Measurements from ENCODE around the gene LRP1B. TPM values are rescaled to one million over a fixed set of nuclear protein-coding genes. Genes with fewer than 3 reads are reported as not detected.
"Not testable (repeated sequence)": the region's sequence is repeated elsewhere in the genome, so short reads cannot be mapped to it uniquely, and the experiment has no call there.

LRP1B gene
- total RNA-seq, 1 experiment from 2014 or later, result not detected

DNA sequence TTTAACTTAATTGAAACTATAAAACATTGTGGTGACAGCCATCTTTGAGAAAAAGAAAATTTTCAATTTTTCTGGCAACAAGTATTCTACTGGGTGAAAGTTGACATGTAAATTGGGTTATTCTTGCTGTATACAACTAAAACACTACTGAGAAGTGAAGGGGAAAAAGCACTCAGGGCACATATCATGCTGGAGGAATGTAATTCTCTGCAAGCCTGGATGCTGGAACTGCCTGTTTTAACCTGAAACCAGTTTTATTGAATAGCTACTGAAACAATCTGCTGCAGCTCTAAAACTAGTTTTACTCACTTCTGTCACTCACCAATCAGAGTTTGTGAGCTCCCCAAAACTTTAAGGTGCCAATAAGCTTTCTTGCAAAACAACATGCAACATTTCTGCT is 1136.0 kb downstream of the LRP1B start:
- DNase-seq (ENCODE audit: low spot score), result no peak
- in situ Hi-C loops (cut with HindIII; ENCODE audit: low sequenced_read_pairs), result no loop called here

DNA sequence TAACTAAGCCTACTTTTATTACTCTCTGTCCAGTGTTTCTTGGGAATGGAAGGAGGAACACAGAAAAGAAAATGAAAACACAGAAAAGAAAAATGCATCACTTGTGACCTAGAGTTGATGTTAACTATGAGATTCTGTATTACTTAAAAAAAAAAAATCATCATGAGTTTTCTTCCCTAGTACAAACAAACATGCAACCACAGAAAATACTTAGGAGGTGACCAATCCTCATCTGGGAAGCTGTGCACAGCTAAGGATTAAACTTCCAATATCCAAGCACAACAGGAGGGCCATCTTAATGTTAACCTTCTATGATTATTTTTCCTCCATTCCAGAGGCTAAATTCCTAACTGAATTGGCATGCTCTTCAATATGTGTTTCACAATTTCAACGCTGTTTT is 1140.4 kb downstream of the LRP1B start:
- no peak for DNase-seq (ENCODE audit: low spot score)
- in situ Hi-C loops (cut with HindIII; ENCODE audit: low sequenced_read_pairs), result no loop called here

DNA sequence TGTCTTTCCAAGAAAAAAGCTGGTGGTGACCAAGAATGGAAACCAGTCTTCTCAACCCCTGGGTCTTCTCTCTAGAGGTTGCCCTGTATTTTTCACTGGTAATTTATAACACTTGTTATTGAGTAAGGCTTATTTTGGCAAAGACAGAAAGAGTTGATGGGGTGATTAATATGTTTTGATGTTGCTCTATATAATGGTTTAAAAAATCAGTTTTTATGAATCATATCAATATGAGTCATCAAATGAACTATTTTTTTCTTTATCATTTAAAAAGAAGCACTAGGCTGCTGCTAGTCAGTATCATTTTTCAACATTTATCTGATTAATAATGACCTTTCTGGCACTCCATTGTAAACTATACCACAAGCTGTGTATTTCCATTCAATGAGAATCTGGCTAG is 1142.2 kb downstream of the LRP1B start:
- DNase-seq (ENCODE audit: low spot score), result no peak
- in situ Hi-C loops (cut with HindIII; ENCODE audit: low sequenced_read_pairs), result no loop called here

DNA sequence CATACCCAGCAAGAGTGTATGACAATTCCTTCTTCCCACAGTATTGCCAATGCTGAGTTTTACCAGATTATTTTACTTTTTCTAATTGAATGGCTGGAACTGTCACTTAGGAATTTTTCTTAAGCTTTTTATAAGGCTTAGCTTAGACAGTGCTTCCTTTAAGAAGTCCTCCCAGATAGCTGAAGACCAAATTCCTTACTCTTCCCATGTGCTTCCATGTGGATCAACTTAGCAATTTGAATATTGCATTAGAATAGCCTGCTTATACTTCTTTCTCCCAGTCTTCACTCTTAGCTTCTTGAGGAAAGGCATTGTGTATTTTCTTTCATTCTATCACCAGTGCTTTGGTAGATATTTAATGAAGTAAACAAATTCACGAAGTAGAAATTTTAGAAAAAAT is 1144.4 kb downstream of the LRP1B start:
- in situ Hi-C loops (cut with HindIII; ENCODE audit: low sequenced_read_pairs), result no loop called here
- no peak for DNase-seq (ENCODE audit: low spot score)

DNA sequence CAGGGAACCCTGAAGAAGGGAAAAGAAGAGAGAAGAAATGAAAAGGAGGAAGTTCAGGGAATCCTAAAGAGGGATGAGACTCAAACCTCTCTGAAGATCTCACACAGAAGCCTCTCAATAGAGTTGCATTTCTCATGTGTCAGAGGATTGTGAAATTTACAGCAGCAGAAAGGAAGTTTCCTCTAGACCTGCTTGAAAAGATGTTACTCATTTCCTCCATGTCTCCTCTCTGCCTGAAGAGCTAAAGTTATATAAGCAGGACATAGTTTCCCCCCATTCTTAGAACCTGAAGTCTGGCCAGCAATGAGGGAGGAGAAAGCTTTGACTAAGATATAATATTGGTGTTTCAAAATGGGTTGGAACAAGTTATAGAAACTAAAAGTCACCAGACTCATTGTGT is 1155.6 kb downstream of the LRP1B start:
- in situ Hi-C loops (cut with HindIII; ENCODE audit: low sequenced_read_pairs), result no loop called here

DNA sequence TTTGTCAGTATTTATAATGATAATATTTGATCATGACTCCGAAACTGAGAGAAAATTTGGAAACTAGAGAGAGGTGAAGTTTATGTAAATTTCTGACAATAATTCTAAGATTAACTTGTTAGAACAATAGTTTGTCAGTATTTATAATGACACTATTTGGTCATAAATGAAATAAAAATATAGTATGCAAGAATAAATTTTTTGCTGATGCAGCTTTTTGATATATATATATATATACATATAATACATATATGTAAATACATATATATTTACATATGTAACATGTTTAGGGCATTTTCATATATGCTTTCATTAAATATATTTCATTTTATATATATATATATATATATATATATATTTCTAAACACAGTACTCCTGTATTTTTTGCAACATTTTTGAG is 1158.1 kb downstream of the LRP1B start:
- DNase-seq (ENCODE audit: low spot score), result no peak
- in situ Hi-C loops (cut with HindIII; ENCODE audit: low sequenced_read_pairs), result no loop called here

More for the DNA sequence above, 1155.6 kb downstream of the LRP1B start:
- no peak for DNase-seq (ENCODE audit: low spot score)

DNA sequence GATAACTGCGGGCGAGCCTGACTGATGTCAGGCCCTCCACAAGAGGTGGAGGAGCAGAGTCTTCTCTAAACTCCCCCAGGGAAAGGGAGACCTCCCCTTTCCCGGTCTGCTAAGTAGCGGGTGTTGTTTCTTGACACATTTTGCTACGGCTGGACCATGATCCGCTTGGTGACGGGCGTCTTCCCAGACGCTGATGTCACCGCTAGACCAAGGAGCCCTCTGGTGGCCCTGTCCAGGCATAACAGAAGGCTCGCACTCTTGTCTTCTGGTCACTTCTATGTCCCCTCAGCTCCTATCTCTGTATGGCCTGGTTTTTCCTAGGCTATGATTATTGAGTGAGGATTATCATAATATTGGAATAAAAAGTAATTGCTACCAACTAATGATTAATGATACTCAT is 1166.5 kb downstream of the LRP1B start:
- in situ Hi-C loops (cut with HindIII; ENCODE audit: low sequenced_read_pairs); DNase-seq (ENCODE audit: low spot score): not testable (repeated sequence)

DNA sequence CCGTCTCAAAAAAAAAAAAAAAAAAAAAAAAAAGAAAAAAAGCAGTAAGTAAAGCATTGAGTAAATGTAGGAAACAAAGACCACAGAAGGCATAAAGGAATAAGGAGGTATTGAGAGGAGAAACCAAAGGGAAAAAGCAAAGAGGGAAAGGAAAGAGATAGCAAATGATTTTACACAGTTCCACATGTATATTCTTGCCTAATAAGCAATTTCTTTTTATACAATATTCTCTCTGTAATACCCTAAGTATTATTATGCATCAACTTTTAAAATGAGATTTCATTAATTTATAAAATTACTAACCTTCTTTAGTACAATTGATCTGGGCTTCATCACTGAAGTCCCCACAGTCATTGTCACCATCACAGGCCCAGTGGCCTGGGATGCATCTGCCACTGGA is 1180.9 kb downstream of the LRP1B start:
- DNase-seq (ENCODE audit: low spot score), result no peak
- in situ Hi-C loops (cut with HindIII; ENCODE audit: low sequenced_read_pairs), result no loop called here

DNA sequence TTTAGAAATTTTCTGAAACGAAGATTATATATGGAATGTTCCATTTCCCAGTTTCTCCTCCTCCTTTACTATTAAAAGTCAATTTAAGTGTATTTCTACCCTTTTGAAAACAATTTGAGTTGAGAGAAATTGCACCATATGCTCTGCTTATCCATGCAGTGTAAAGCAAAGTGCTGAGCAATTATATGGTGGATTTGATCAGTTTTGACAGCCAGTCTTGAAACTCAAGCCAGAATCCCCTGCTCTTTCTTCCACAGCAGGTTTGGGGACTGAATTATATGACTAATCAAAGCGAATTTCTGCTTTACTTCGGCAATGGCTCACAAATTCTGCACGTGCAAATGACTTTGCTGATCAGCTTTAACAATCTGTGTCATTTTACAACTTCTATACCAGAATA is 1183.6 kb downstream of the LRP1B start:
- DNase-seq (ENCODE audit: low spot score), result peak; percentile 67
- in situ Hi-C loops (cut with HindIII; ENCODE audit: low sequenced_read_pairs), result no loop called here

DNA sequence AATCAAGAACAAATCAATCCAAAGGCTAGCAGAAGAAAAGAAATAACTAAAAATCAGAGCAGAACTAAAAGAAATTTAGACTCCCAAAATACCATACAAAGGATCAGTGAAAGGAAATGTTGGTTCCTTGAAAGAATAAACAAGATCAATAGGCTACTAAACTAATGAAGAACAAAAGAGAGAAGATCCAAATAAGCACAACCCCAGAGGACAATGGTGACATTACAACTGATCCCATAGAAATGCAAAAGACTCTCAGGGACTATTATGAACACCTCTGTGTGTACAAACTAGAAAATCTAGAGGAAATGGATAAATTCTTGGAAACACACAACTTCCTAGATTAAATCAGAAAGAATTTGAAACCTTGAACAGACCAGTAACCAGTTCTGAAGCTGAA is 1186.9 kb downstream of the LRP1B start:
- in situ Hi-C loops (cut with HindIII; ENCODE audit: low sequenced_read_pairs), result no loop called here
- DNase-seq (ENCODE audit: low spot score), result no peak

DNA sequence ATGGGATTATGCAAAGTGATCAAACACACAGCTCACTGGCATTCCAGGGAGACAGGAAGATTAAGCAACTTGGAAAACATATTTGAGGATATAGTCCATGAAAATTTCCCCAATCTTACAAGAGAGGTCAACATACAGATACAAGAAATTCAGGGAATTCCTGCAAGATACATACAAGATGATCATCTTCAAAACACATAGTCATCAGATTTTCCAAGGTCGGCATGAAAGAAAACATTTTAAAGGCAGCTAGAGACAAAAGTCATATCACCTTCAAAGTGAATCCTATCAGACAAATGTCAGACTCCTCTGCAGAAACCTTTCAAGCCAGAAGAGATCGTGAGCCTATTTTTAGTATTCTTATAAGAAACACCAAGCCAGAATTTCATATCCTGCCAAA is 1188.5 kb downstream of the LRP1B start:
- DNase-seq (ENCODE audit: low spot score), result no peak
- in situ Hi-C loops (cut with HindIII; ENCODE audit: low sequenced_read_pairs), result no loop called here

DNA sequence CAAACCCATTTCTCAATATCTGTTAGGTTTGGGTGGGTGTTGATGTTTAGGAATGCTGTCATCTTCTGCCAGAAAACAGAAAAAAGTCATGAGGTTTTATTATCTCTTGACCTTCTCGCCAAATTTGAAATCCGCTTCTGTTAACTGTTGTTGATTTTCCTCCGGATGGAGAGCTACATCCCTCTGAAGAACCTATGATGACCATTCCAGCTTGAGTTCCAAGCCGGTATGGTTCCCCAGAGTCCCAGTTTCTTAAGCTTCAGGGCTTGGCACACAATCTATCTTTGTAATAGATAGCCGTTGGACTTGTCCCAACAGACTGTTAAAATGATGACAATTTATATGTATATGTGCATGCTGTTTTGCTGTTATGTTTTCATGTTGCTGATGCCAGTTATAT is 1201.0 kb downstream of the LRP1B start:
- in situ Hi-C loops (cut with HindIII; ENCODE audit: low sequenced_read_pairs), result no loop called here
- DNase-seq (ENCODE audit: low spot score), result peak; percentile 15

DNA sequence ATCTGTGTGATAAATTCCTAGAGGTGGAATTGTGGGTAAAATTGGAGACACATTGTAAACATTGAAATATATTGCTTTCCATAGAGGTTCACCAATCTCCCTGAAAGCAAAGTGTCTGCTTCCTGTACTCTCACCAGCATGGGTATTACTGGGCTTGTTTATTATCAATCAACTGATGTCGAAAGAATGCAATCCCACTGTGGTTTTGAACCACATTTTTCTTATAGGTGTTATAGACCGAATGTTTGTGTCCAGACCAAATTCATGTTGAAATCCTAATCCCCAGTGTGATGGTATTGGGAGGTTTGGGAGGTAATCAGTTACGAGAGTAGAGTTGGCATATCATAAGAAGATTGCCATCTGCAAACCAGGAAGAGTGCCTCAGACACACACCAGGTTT is 1212.4 kb downstream of the LRP1B start:
- in situ Hi-C loops (cut with HindIII; ENCODE audit: low sequenced_read_pairs), result no loop called here
- no peak for DNase-seq (ENCODE audit: low spot score)

DNA sequence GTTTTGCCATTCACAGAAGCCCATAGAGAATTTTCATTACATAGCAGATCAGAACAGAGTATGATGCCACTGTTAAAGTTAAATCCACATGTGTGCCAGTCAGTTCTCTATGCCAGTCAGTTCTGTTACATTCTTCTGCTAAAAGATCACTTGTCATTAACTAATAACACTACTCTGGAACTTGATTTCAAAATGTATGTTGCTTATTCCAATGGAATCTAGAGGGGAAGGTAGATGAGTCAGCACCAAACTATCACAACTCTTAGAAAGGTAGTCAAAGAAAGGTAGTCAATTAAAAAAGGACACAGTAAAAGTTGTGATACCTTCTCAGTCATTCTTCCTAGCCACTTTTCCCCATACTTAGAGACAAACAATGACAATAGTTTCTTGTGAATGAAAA is 1214.4 kb downstream of the LRP1B start:
- no peak for DNase-seq (ENCODE audit: low spot score)
- in situ Hi-C loops (cut with HindIII; ENCODE audit: low sequenced_read_pairs), result no loop called here

DNA sequence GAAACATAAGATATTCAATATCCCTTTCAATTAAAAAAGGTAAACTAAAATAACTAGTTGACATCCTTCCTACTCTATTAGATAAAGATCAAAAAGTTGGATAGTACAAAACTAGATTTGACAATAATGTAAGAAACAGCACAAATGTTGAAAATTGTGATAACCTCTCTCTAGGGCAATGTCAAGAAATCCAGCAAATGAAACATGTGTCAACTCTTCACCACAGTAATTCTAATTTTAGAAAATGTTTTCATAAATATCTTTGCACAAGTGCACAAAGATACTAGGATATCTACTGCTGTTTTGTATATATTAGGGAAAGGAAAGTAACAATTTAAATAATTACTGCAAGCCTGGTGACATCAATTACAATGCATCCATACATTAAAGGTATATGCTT is 1220.1 kb downstream of the LRP1B start:
- in situ Hi-C loops (cut with HindIII; ENCODE audit: low sequenced_read_pairs), result no loop called here
- DNase-seq (ENCODE audit: low spot score), result no peak

DNA sequence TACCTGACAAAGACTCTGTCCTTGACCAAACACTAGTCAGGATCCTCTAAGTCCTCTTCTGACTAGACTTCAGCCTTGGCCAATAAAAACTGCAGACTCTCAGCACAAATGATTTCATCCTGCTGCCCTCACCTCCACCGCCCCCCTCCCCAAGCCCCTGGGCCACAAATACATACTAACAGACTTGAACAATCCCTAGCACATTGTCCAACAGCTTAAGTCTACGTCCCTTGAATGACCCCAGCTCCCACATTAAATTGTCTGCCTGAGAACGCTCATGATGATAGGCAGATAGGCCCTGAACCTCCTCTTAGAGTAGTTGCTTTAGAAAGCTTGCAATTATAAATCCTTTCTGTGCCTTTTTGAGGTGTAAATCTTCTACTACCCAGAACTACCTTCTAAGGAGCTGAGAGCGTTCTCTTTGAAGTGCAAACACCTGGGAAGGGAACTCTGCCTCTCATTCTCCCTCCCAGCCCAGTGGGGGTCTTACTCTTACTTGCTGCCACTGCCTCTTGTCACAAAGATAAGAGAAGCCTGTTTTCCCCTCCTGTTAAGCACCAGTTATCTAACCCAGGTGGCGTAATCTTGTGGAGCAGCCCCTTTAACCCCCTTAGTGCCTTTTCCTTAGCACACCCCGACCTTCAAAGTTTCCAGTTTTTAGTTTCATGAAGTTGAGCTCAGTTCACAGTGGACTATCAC is 1225.6 kb downstream of the LRP1B start:
- in situ Hi-C loops (cut with HindIII; ENCODE audit: low sequenced_read_pairs), result no loop called here
- no peak for DNase-seq (ENCODE audit: low spot score)

DNA sequence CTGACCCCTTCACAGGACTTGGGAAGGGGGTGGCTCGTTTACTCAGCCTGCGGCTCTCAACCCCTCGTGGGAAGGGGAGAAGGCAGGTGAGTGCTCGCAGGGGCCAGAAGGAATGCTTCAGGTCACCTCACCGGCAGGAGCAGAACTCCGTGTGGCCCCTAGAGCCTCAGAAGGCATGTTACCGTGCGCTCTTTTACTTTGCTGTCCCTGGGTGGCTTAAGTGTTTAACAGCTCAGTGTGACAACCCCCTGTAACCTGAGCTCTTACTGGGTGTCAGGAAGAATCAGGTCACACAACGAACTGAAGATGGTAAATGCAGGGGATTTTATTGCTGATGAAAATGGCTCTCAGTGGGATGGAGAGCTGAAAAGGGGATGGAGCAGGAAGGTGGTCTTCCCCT is 1235.4 kb downstream of the LRP1B start:
- DNase-seq (ENCODE audit: low spot score), result no peak
- in situ Hi-C loops (cut with HindIII; ENCODE audit: low sequenced_read_pairs), result no loop called here

DNA sequence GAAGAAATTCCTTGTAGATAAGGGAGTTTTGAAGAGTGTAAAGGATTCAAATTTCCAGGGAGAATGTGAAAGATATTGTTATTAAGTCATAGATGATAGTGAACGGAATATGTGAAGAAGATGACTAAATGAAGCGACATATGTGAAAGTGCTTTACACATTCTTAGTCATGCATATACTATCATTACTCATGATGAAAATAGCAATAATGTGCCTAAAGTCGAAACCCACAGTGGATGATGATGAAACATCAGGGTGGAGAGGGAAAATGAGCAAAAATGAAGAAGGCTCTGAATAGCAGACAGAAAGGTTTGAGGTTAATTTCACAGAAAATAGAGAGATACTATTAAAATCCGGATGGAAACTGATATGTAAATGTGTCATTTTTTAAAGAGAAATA is 1237.1 kb downstream of the LRP1B start:
- no peak for DNase-seq (ENCODE audit: low spot score)
- in situ Hi-C loops (cut with HindIII; ENCODE audit: low sequenced_read_pairs), result no loop called here

DNA sequence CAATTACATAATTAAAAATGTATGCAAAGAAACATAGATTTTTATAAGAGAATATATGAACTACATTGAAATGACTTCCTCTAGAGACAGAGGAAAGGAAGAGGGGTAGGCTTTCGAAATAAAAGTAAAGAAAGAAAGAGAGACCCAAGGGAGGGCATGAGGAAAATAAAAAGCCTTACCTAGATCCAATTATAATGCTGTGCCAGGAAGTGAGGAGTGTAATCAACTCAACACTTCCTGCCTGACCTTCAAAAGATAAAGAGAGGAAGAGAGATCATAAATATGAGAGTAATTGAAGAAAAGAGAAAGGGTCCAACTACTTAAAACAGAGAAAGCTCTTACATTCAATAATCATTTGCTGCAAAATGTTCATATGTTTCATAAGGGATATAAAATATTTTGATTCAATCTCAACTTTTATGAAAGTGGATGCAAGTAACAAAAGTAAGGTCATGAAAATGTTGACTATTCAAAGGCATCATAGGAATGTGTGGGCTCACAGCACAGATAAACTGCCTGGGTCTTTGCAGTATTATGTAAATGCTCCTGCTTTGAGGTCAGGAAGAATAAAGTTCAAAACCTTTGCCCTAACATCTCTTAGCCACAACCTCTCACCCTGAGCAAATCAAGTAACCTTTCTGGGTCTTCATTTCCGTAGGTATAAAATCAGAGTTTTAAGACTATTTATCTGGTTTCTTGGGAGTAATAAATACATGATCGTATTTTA is 1237.7 kb downstream of the LRP1B start:
- DNase-seq (ENCODE audit: low spot score), result no peak
- in situ Hi-C loops (cut with HindIII; ENCODE audit: low sequenced_read_pairs), result no loop called here

DNA sequence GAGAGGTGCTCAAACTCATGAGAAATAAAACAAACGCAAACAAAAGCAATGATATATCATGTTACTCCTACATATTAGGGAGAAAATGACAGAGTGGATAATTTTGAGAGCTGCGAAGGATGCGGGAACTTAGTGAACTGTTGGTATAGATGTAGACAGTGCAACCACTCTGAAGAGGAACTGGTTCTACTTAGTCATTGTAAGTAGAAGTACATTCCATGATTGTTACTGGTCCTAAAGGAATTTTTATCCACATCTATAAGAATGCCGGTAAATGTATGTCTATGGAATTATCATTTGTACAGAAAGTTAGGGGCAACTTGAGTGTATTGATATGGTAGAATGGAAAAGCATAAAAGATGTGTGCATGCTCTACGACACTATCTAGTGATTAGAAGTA is 1238.4 kb downstream of the LRP1B start:
- DNase-seq (ENCODE audit: low spot score), result no peak
- in situ Hi-C loops (cut with HindIII; ENCODE audit: low sequenced_read_pairs), result no loop called here

DNA sequence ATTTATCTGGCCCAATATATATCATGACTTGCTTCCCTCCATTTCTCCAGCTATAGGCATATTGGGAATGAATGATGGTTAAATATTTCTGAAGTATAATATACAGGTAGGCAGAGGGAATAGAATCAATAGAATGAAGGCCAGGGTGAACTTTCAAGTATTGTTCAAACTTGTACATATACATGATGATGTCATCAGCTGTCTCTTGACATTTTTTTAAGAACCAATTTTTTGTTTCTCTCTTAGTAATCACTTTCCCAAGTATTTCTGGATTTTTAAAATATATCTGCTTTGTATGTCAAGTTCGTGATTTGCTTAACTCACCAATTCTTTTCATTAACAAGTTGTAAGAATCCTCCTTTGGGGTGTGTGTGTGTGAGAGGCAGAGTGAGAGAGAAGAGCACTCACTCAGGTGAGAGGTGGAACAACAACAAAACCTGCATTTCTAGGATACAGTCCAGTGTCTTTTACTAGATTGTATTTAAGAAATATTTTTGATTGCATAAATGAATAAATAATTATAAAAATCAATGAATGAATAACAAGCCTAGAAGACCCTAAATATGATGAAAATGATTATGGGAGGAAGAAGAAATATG is 1239.1 kb downstream of the LRP1B start:
- no peak for DNase-seq (ENCODE audit: low spot score)
- in situ Hi-C loops (cut with HindIII; ENCODE audit: low sequenced_read_pairs), result no loop called here

All from G401 (cell line).